Astrocyte (in vitro differentiated cells and primary cell): ENCODE results near the gene FREM3. TPM values are rescaled to one million over a fixed set of nuclear protein-coding genes. Genes with fewer than 3 reads are reported as not detected.
A peak's percentile ranks its signal among the peaks of the same experiment; 100 is the strongest.

Source experiments
- DNase-seq: peaks from one replicate; pipeline ENCODE4 v3.0.0-alpha.2; 2010; ENCODE audit warnings: low read depth
- FAIRE-seq: peaks from 2 replicates; lab custom pipeline; 2011; peaks lifted over from hg19 to GRCh38; lab: Jason Lieb, UNC
- H2AFZ ChIP-seq: 2 replicates; pipeline ENCODE4 v1.6.0; 2012; ENCODE audit warnings: low read depth, low read length, inconsistent platforms
- H3K27ac ChIP-seq: 2 replicates; pipeline ENCODE4 v1.5.1; 2011; ENCODE audit warnings: low read depth, low read length, inconsistent platforms
- H3K27me3 ChIP-seq: 2 replicates; pipeline ENCODE4 v1.6.0; 2011; ENCODE audit warnings: low read length, inconsistent platforms; ENCODE audit not compliant: insufficient read depth
- H3K36me3 ChIP-seq: 2 replicates; pipeline ENCODE4 v1.5.1; 2011; ENCODE audit warnings: low read length, inconsistent platforms; ENCODE audit not compliant: insufficient read depth
- H3K4me1 ChIP-seq: 2 replicates; pipeline ENCODE4 v1.5.1; 2011; ENCODE audit warnings: low read length, inconsistent platforms; ENCODE audit not compliant: insufficient read depth
- H3K4me2 ChIP-seq: 2 replicates; pipeline ENCODE4 v1.6.0; 2012; ENCODE audit warnings: low read length, inconsistent platforms
- H3K4me3 ChIP-seq: 2 replicates; pipeline ENCODE4 v1.5.1; 2011; ENCODE audit warnings: low read depth, mild to moderate bottlenecking, low read length, inconsistent platforms; ENCODE audit not compliant: insufficient read depth
- H3K79me2 ChIP-seq: 2 replicates; pipeline ENCODE4 v1.6.0; 2012; ENCODE audit warnings: mild to moderate bottlenecking, low read length, inconsistent platforms; ENCODE audit not compliant: insufficient read depth
- H3K9ac ChIP-seq: 2 replicates; pipeline ENCODE4 v1.6.0; 2012; ENCODE audit warnings: mild to moderate bottlenecking, low read length, inconsistent platforms
- H3K9me3 ChIP-seq: 2 replicates; pipeline ENCODE4 v1.5.1; 2012; ENCODE audit warnings: low read depth, mild to moderate bottlenecking, low read length, inconsistent platforms; ENCODE audit not compliant: insufficient read depth
- H4K20me1 ChIP-seq: 2 replicates; pipeline ENCODE4 v1.6.0; 2012; ENCODE audit warnings: low read length, inconsistent platforms; ENCODE audit not compliant: insufficient read depth
- H3K27ac Mint-ChIP-seq: one replicate; pipeline ENCODE4 v1.8.0; 2021; ENCODE audit warnings: mild to moderate bottlenecking, mixed read lengths; ENCODE audit not compliant: unreplicated experiment
- H3K27me3 Mint-ChIP-seq: one replicate; pipeline ENCODE4 v1.8.0; 2021; ENCODE audit warnings: low read depth, mixed read lengths; ENCODE audit not compliant: unreplicated experiment
- H3K36me3 Mint-ChIP-seq: one replicate; pipeline ENCODE4 v1.8.0; 2021; ENCODE audit warnings: low read depth, mixed read lengths; ENCODE audit not compliant: unreplicated experiment
- H3K4me1 Mint-ChIP-seq: one replicate; pipeline ENCODE4 v1.8.0; 2021; ENCODE audit warnings: low read depth, mixed read lengths; ENCODE audit not compliant: unreplicated experiment
- H3K4me3 Mint-ChIP-seq: one replicate; pipeline ENCODE4 v1.8.0; 2021; ENCODE audit warnings: mild to moderate bottlenecking, moderate library complexity, mixed read lengths; ENCODE audit not compliant: unreplicated experiment
- H3K9me3 Mint-ChIP-seq: one replicate; pipeline ENCODE4 v1.8.0; 2021; ENCODE audit warnings: mild to moderate bottlenecking, mixed read lengths; ENCODE audit not compliant: unreplicated experiment
- CTCF ChIP-seq: IDR thresholded peaks from 2 replicates; pipeline ENCODE4 v1.5.1; 2011; ENCODE audit warnings: low read depth, mild to moderate bottlenecking, inconsistent platforms, low read length, moderate library complexity; ENCODE audit not compliant: insufficient read depth
- EZH2 ChIP-seq: IDR thresholded peaks from 2 replicates; pipeline ENCODE4 v1.6.1; 2012; ENCODE audit warnings: mild to moderate bottlenecking, low read length, inconsistent platforms; ENCODE audit not compliant: insufficient read depth
- total RNA-seq: library from RNA; stranded (reverse); gene quantifications from 2 replicates; pipeline ENCODE4 v1.2.1, GENCODE V29; 2021

Gene FREM3
- total RNA-seq, 1 donor from 2014 or later: not detected

DNA sequence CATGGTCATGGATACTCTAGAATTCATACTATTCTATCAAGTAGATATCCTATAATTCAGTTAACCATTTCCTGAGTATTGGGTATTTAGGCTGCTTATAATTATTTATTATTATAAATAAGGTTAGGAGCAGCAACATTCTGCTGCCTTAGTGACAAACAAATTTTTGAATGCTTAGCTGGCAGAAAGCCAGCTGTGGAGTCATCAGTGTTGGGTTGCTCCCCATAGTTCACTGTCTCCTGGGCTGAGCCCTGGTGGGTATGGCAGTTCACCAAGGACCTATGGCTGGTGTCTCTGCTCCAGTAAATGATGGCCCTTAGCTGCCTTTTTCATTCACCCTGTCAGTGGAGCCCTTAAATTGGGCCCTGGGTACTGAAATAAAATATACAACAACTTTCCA, 125.1 kb downstream of the FREM3 start:
- no peak for DNase-seq

GRCh38 chr4:143564472-143564871, 136.0 kb downstream of the FREM3 start:
- no peak overlapping the region for H3K27ac Mint-ChIP-seq
- peaks cover 2% of the 10 kb centered on the region for H3K9me3 Mint-ChIP-seq
- H3K27me3 ChIP-seq: no peaks in the 10 kb centered on the region
- H3K4me3 ChIP-seq: no peak overlapping the region
- H3K4me3 Mint-ChIP-seq: no peak overlapping the region
- H2AFZ ChIP-seq: no peak overlapping the region
- no peaks in the 10 kb centered on the region for H4K20me1 ChIP-seq
- no peak overlapping the region for H3K9ac ChIP-seq
- H3K36me3 ChIP-seq: no peaks in the 10 kb centered on the region
- FAIRE-seq (no peak), DNase-seq (no peak)
- H3K27ac ChIP-seq: no peak overlapping the region
- no peaks in the 10 kb centered on the region for H3K79me2 ChIP-seq
- H3K27me3 Mint-ChIP-seq: peaks cover 4% of the 10 kb centered on the region
- H3K4me1 ChIP-seq: no peaks in the 10 kb centered on the region
- TF ChIP-seq EZH2 (no peak), CTCF (no peak)
- no peaks in the 10 kb centered on the region for H3K9me3 ChIP-seq
- no peak overlapping the region for H3K4me2 ChIP-seq
- no peaks in the 10 kb centered on the region for H3K36me3 Mint-ChIP-seq
- H3K4me1 Mint-ChIP-seq: no peaks in the 10 kb centered on the region

More for the DNA sequence above, 125.1 kb downstream of the FREM3 start:
- no peak for TF ChIP-seq CTCF
- TF ChIP-seq EZH2: no peak
- H3K27me3 Mint-ChIP-seq: no peaks in the 10 kb centered on the region
- H3K27ac Mint-ChIP-seq: no peak overlapping the region
- H3K4me2 ChIP-seq: no peak overlapping the region
- H3K36me3 ChIP-seq: no peaks in the 10 kb centered on the region
- no peak overlapping the region for H3K27ac ChIP-seq
- no peak overlapping the region for H3K4me3 Mint-ChIP-seq
- no peaks in the 10 kb centered on the region for H3K79me2 ChIP-seq
- H3K9ac ChIP-seq: no peak overlapping the region
- no peak for FAIRE-seq
- no peaks in the 10 kb centered on the region for H3K9me3 ChIP-seq
- H4K20me1 ChIP-seq: no peaks in the 10 kb centered on the region
- H3K4me1 Mint-ChIP-seq: no peaks in the 10 kb centered on the region
- H3K4me3 ChIP-seq: no peak overlapping the region
- no peaks in the 10 kb centered on the region for H3K36me3 Mint-ChIP-seq
- H2AFZ ChIP-seq: no peak overlapping the region
- H3K27me3 ChIP-seq: no peaks in the 10 kb centered on the region
- H3K4me1 ChIP-seq: no peaks in the 10 kb centered on the region
- H3K9me3 Mint-ChIP-seq: peaks cover 3% of the 10 kb centered on the region

DNA sequence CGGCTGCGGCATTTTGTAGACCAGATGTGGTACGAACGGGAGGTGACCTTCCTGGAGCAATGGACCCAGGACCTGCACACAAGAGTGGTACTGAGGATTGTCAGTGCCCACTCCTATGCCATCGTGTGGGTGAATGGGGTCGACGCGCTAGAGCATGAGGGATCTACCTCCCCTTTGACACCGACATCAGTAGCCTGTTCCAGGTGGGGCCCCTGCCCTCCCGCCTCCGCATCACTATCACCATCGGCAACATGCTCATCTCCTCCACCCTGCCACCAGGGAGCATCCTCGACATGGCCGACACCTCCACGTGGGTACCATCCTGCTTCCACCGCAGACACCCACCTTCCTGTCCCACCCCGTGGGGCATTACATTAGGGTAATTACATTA, 140.7 kb downstream of the FREM3 start:
- Mint-ChIP-seq H3K4me3 (peak overlapping the region; percentile 79), H3K4me1 (peaks cover 5% of the 10 kb centered on the region), H3K27ac (no peak overlapping the region), H3K27me3 (peaks cover 9% of the 10 kb centered on the region), H3K36me3 (peaks cover 5% of the 10 kb centered on the region), H3K9me3 (peaks cover 2% of the 10 kb centered on the region)
- Histone ChIP-seq H4K20me1 (no peaks in the 10 kb centered on the region), H3K4me3 (peak overlapping the region; percentile 68), H3K79me2 (no peaks in the 10 kb centered on the region), H3K27me3 (no peaks in the 10 kb centered on the region), H3K9ac (peak overlapping the region; percentile 81), H3K4me1 (peaks cover 5% of the 10 kb centered on the region), H3K27ac (no peak overlapping the region), H3K9me3 (no peaks in the 10 kb centered on the region), H3K4me2 (peak overlapping the region; percentile 96), H2AFZ (peak overlapping the region; percentile 94), H3K36me3 (peaks cover 2% of the 10 kb centered on the region)
- TF ChIP-seq EZH2 (no peak), CTCF (no peak)
- FAIRE-seq: no peak
- no peak for DNase-seq
